Measurements from ENCODE around the gene PLA2G1B. TPM values are rescaled to one million over a fixed set of nuclear protein-coding genes. Genes with fewer than 3 reads are reported as not detected.

PLA2G1B gene
- total and polyA plus RNA-seq, 9 donors = 0.36 to 0.75 TPM; not detected in 7

GRCh38 chr12:120367924-120368788, 40.6 kb upstream of the PLA2G1B start:
- peak overlapping the region; percentile 46 for H3K4me3 ChIP-seq (ENCODE audit: low read length)
- no peaks in the 10 kb centered on the region for H3K9me3 ChIP-seq (replicated peaks; ENCODE audit: control insufficient read depth, low read depth, low read length)
- peaks cover 50% of the 10 kb centered on the region for H3K27me3 ChIP-seq (ENCODE audit: control insufficient read depth, insufficient read depth, low read length)
- H3K4me1 ChIP-seq (ENCODE audit: control insufficient read depth, insufficient read depth, low read length) = peaks cover 23% of the 10 kb centered on the region
- H3K36me3 ChIP-seq (ENCODE audit: control insufficient read depth, insufficient read depth, low read length) = no peaks in the 10 kb centered on the region
- WGBS (ENCODE audit: insufficient coverage) = under 1% methylated on average over 49 of the region's 86 CpGs
- H3K27ac ChIP-seq (ENCODE audit: low read length) = no peak overlapping the region
- no peak for DNase-seq

- Histone ChIP-seq H3K27ac (ENCODE audit: low read length) (no peak overlapping the region), H3K4me3 (ENCODE audit: low read length) (peak overlapping the region; percentile 21)
- DNase-seq = no peak
Observed at GRCh38 chr12:120367233-120367923, 39.8 kb upstream of the PLA2G1B start.

GRCh38 chr12:120366845-120367232, 39.3 kb upstream of the PLA2G1B start:
- H3K4me1 ChIP-seq (ENCODE audit: control insufficient read depth, insufficient read depth, low read length) = peaks cover 35% of the 10 kb centered on the region
- H3K27me3 ChIP-seq (ENCODE audit: control insufficient read depth, insufficient read depth, low read length) = peaks cover 41% of the 10 kb centered on the region
- H3K4me3 ChIP-seq (ENCODE audit: low read length) = no peak overlapping the region
- H3K27ac ChIP-seq (ENCODE audit: low read length) = no peak overlapping the region
- H3K9me3 ChIP-seq (replicated peaks; ENCODE audit: control insufficient read depth, low read depth, low read length) = no peaks in the 10 kb centered on the region
- WGBS (ENCODE audit: insufficient coverage) = 73% methylated on average over 7 of the region's 7 CpGs
- no peak for DNase-seq
- H3K36me3 ChIP-seq (ENCODE audit: control insufficient read depth, insufficient read depth, low read length) = peaks cover 3% of the 10 kb centered on the region

More at GRCh38 chr12:120367233-120367923, 39.8 kb upstream of the PLA2G1B start:
- peaks cover 3% of the 10 kb centered on the region for H3K36me3 ChIP-seq (ENCODE audit: control insufficient read depth, insufficient read depth, low read length)
- peaks cover 42% of the 10 kb centered on the region for H3K27me3 ChIP-seq (ENCODE audit: control insufficient read depth, insufficient read depth, low read length)
- peaks cover 30% of the 10 kb centered on the region for H3K4me1 ChIP-seq (ENCODE audit: control insufficient read depth, insufficient read depth, low read length)
- H3K9me3 ChIP-seq (replicated peaks; ENCODE audit: control insufficient read depth, low read depth, low read length) = no peaks in the 10 kb centered on the region
- 31% methylated on average over 6 of the region's 10 CpGs for WGBS (ENCODE audit: insufficient coverage)

GRCh38 chr12:120366341-120366705, 38.7 kb upstream of the PLA2G1B start:
- peaks cover 37% of the 10 kb centered on the region for H3K27me3 ChIP-seq (ENCODE audit: control insufficient read depth, insufficient read depth, low read length)
- H3K27ac ChIP-seq (ENCODE audit: low read length) = no peak overlapping the region
- no peak for DNase-seq
- H3K4me1 ChIP-seq (ENCODE audit: control insufficient read depth, insufficient read depth, low read length) = peaks cover 40% of the 10 kb centered on the region
- peaks cover 3% of the 10 kb centered on the region for H3K36me3 ChIP-seq (ENCODE audit: control insufficient read depth, insufficient read depth, low read length)
- H3K4me3 ChIP-seq (ENCODE audit: low read length) = no peak overlapping the region
- 93% methylated on average over 4 of the region's 7 CpGs for WGBS (ENCODE audit: insufficient coverage)
- no peaks in the 10 kb centered on the region for H3K9me3 ChIP-seq (replicated peaks; ENCODE audit: control insufficient read depth, low read depth, low read length)

- peaks cover 3% of the 10 kb centered on the region for H3K36me3 ChIP-seq (ENCODE audit: control insufficient read depth, insufficient read depth, low read length)
- H3K4me1 ChIP-seq (ENCODE audit: control insufficient read depth, insufficient read depth, low read length) = peaks cover 44% of the 10 kb centered on the region
- H3K9me3 ChIP-seq (replicated peaks; ENCODE audit: control insufficient read depth, low read depth, low read length) = no peaks in the 10 kb centered on the region
- 78% methylated on average over 13 of the region's 13 CpGs for WGBS (ENCODE audit: insufficient coverage)
- no peak overlapping the region for H3K27ac ChIP-seq (ENCODE audit: low read length)
- H3K4me3 ChIP-seq (ENCODE audit: low read length) = no peak overlapping the region
- peaks cover 32% of the 10 kb centered on the region for H3K27me3 ChIP-seq (ENCODE audit: control insufficient read depth, insufficient read depth, low read length)
- no peak for DNase-seq
Observed at GRCh38 chr12:120365675-120366340, 38.2 kb upstream of the PLA2G1B start.

GRCh38 chr12:120364487-120364886, 36.9 kb upstream of the PLA2G1B start:
- peaks cover 3% of the 10 kb centered on the region for H3K36me3 ChIP-seq (ENCODE audit: control insufficient read depth, insufficient read depth, low read length)
- H3K4me3 ChIP-seq (ENCODE audit: low read length) = no peak overlapping the region
- 45% methylated on average over 2 of the region's 6 CpGs for WGBS (ENCODE audit: insufficient coverage)
- H3K27ac ChIP-seq (ENCODE audit: low read length) = no peak overlapping the region
- no peak for DNase-seq
- H3K9me3 ChIP-seq (replicated peaks; ENCODE audit: control insufficient read depth, low read depth, low read length) = no peaks in the 10 kb centered on the region
- peaks cover 37% of the 10 kb centered on the region for H3K4me1 ChIP-seq (ENCODE audit: control insufficient read depth, insufficient read depth, low read length)
- peaks cover 18% of the 10 kb centered on the region for H3K27me3 ChIP-seq (ENCODE audit: control insufficient read depth, insufficient read depth, low read length)

GRCh38 chr12:120363274-120363855, 35.8 kb upstream of the PLA2G1B start:
- no peak overlapping the region for H3K4me3 ChIP-seq (ENCODE audit: low read length)
- 39% methylated on average over 7 of the region's 9 CpGs for WGBS (ENCODE audit: insufficient coverage)
- peaks cover 36% of the 10 kb centered on the region for H3K4me1 ChIP-seq (ENCODE audit: control insufficient read depth, insufficient read depth, low read length)
- peaks cover 16% of the 10 kb centered on the region for H3K27me3 ChIP-seq (ENCODE audit: control insufficient read depth, insufficient read depth, low read length)
- no peak overlapping the region for H3K27ac ChIP-seq (ENCODE audit: low read length)
- peaks cover 3% of the 10 kb centered on the region for H3K36me3 ChIP-seq (ENCODE audit: control insufficient read depth, insufficient read depth, low read length)
- H3K9me3 ChIP-seq (replicated peaks; ENCODE audit: control insufficient read depth, low read depth, low read length) = no peaks in the 10 kb centered on the region
- DNase-seq = no peak

- no peak for DNase-seq
- Histone ChIP-seq H3K4me3 (ENCODE audit: low read length) (no peak overlapping the region), H3K27me3 (ENCODE audit: control insufficient read depth, insufficient read depth, low read length) (peaks cover 13% of the 10 kb centered on the region), H3K4me1 (ENCODE audit: control insufficient read depth, insufficient read depth, low read length) (peaks cover 34% of the 10 kb centered on the region), H3K9me3 (replicated peaks; ENCODE audit: control insufficient read depth, low read depth, low read length) (no peaks in the 10 kb centered on the region), H3K36me3 (ENCODE audit: control insufficient read depth, insufficient read depth, low read length) (peaks cover 3% of the 10 kb centered on the region), H3K27ac (ENCODE audit: low read length) (peak overlapping the region; percentile 75)
- 77% methylated on average over 9 of the region's 14 CpGs for WGBS (ENCODE audit: insufficient coverage)
Observed at GRCh38 chr12:120362516-120363273, 35.1 kb upstream of the PLA2G1B start.

GRCh38 chr12:120361506-120362208, 34.1 kb upstream of the PLA2G1B start:
- H3K9me3 ChIP-seq (replicated peaks; ENCODE audit: control insufficient read depth, low read depth, low read length) = no peaks in the 10 kb centered on the region
- peaks cover 7% of the 10 kb centered on the region for H3K36me3 ChIP-seq (ENCODE audit: control insufficient read depth, insufficient read depth, low read length)
- H3K27me3 ChIP-seq (ENCODE audit: control insufficient read depth, insufficient read depth, low read length) = peaks cover 5% of the 10 kb centered on the region
- WGBS (ENCODE audit: insufficient coverage) = 2% methylated on average over 52 of the region's 56 CpGs
- peaks cover 29% of the 10 kb centered on the region for H3K4me1 ChIP-seq (ENCODE audit: control insufficient read depth, insufficient read depth, low read length)
- DNase-seq = peak; percentile 90
- peak overlapping the region; percentile 47 for H3K4me3 ChIP-seq (ENCODE audit: low read length)
- peak overlapping the region; percentile 75 for H3K27ac ChIP-seq (ENCODE audit: low read length)
